Measurements from ENCODE around the gene GRAMD1C.

GRAMD1C gene

GRCh38 chr3:113873814-113874526, 35.4 kb downstream of the GRAMD1C start:
- DNase-seq (ENCODE audit: low read depth in 1 of 2, low spot score in 1 of 2): no peak
- TF ChIP-seq POLR2AphosphoS5 (IDR thresholded peaks at IDR 0.05; ENCODE audit: low read depth): no peak
- no peak for TF ChIP-seq REST (IDR thresholded peaks at IDR 0.05; ENCODE audit: insufficient replicate concordance, low read depth)
- TF ChIP-seq CTCF (IDR thresholded peaks at IDR 0.05; ENCODE audit: insufficient read depth, low read length): no peak
- TF ChIP-seq GABPA (IDR thresholded peaks at IDR 0.05; ENCODE audit: low read depth): no peak
- no peak for TF ChIP-seq SPI1 (IDR thresholded peaks at IDR 0.05; ENCODE audit: borderline replicate concordance, low read depth)
- Histone ChIP-seq H3K27me3 (ENCODE audit: insufficient read depth, poor library complexity, severe bottlenecking) (no peaks in the 10 kb centered on the region), H3K27ac (replicated peaks) (no peak overlapping the region), H3K4me3 (replicated peaks; ENCODE audit: insufficient read depth, low read length) (no peak overlapping the region)

- H3K4me3 ChIP-seq (replicated peaks; ENCODE audit: insufficient read depth, low read length): no peak overlapping the region
- no peaks in the 10 kb centered on the region for H3K27me3 ChIP-seq (ENCODE audit: insufficient read depth, poor library complexity, severe bottlenecking)
- TF ChIP-seq CTCF (IDR thresholded peaks at IDR 0.05; ENCODE audit: insufficient read depth, low read length) (no peak), GABPA (IDR thresholded peaks at IDR 0.05; ENCODE audit: low read depth) (no peak), REST (IDR thresholded peaks at IDR 0.05; ENCODE audit: insufficient replicate concordance, low read depth) (no peak), POLR2AphosphoS5 (IDR thresholded peaks at IDR 0.05; ENCODE audit: low read depth) (no peak), SPI1 (IDR thresholded peaks at IDR 0.05; ENCODE audit: borderline replicate concordance, low read depth) (no peak)
- no peak overlapping the region for H3K27ac ChIP-seq (replicated peaks)
- DNase-seq (ENCODE audit: low read depth in 1 of 2, low spot score in 1 of 2): no peak
Observed at GRCh38 chr3:113878403-113878802, 39.8 kb downstream of the GRAMD1C start.

GRCh38 chr3:113885050-113885449, 46.5 kb downstream of the GRAMD1C start:
- TF ChIP-seq CTCF (IDR thresholded peaks at IDR 0.05; ENCODE audit: insufficient read depth, low read length): no peak
- TF ChIP-seq POLR2AphosphoS5 (IDR thresholded peaks at IDR 0.05; ENCODE audit: low read depth): no peak
- no peak for TF ChIP-seq GABPA (IDR thresholded peaks at IDR 0.05; ENCODE audit: low read depth)
- TF ChIP-seq SPI1 (IDR thresholded peaks at IDR 0.05; ENCODE audit: borderline replicate concordance, low read depth): no peak
- TF ChIP-seq REST (IDR thresholded peaks at IDR 0.05; ENCODE audit: insufficient replicate concordance, low read depth): no peak
- DNase-seq (ENCODE audit: low read depth in 1 of 2, low spot score in 1 of 2): no peak

More at GRCh38 chr3:113885050-113885449, 46.5 kb downstream of the GRAMD1C start:
- no peak overlapping the region for H3K4me3 ChIP-seq (replicated peaks; ENCODE audit: insufficient read depth, low read length)
- H3K27ac ChIP-seq (replicated peaks): no peak overlapping the region
- no peaks in the 10 kb centered on the region for H3K27me3 ChIP-seq (ENCODE audit: insufficient read depth, poor library complexity, severe bottlenecking)

Data from HL-60 (cell line).